Smooth muscle cell (in vitro differentiated cells): ENCODE data around the gene ALPK1. TPM values are rescaled to one million over a fixed set of nuclear protein-coding genes. Genes with fewer than 3 reads are reported as not detected.

Experiments used
- DNase-seq: peaks from one replicate; lab custom pipeline; 2025; ENCODE audit not compliant: unreplicated experiment; lab: John Stamatoyannopoulos, UW
- H2AFZ ChIP-seq: fragments of 200-600 bp; sonication (generic); 2 replicates; pipeline ENCODE4 v1.6.0; 2016; ENCODE audit warnings: antibody characterized with exemption, low read depth, mild to moderate bottlenecking
- H3F3A ChIP-seq: fragments of 200-600 bp; sonication (generic); 2 replicates; pipeline ENCODE4 v1.6.0; 2017; ENCODE audit warnings: antibody characterized with exemption, low read depth
- H3K27ac ChIP-seq: fragments of 200-600 bp; sonication (generic); 2 replicates; pipeline ENCODE4 v1.5.1; 2016; ENCODE audit warnings: low read depth, mild to moderate bottlenecking
- H3K27me3 ChIP-seq: fragments of 200-600 bp; sonication (generic); 2 replicates; pipeline ENCODE4 v1.6.1; 2016; ENCODE audit warnings: low read depth, mild to moderate bottlenecking
- H3K36me3 ChIP-seq: fragments of 200-600 bp; sonication (generic); 2 replicates; pipeline ENCODE4 v1.5.1; 2016; ENCODE audit warnings: low read depth
- H3K4me1 ChIP-seq: fragments of 200-600 bp; sonication (generic); 2 replicates; pipeline ENCODE4 v1.5.1; 2016; ENCODE audit warnings: low read depth
- H3K4me2 ChIP-seq: fragments of 200-600 bp; sonication (generic); 2 replicates; pipeline ENCODE4 v1.6.0; 2016; ENCODE audit warnings: mild to moderate bottlenecking
- H3K4me3 ChIP-seq: fragments of 200-600 bp; sonication (generic); 2 replicates; pipeline ENCODE4 v1.5.1; 2016; ENCODE audit warnings: mild to moderate bottlenecking
- H3K79me2 ChIP-seq: fragments of 200-600 bp; sonication (generic); 2 replicates; pipeline ENCODE4 v1.6.0; 2016; ENCODE audit warnings: low read depth, mild to moderate bottlenecking
- H3K9ac ChIP-seq: fragments of 200-600 bp; sonication (generic); 2 replicates; pipeline ENCODE4 v1.6.0; 2016; ENCODE audit warnings: low read depth
- H3K9me3 ChIP-seq: fragments of 200-600 bp; sonication (generic); replicated peaks from 2 replicates; pipeline ENCODE4 v1.5.1; 2016; ENCODE audit warnings: low read depth
- H4K20me1 ChIP-seq: fragments of 200-600 bp; sonication (generic); 2 replicates; pipeline ENCODE4 v1.6.0; 2016; ENCODE audit warnings: low read depth
- WGBS: methylation state at CpG from one replicate; pipeline ENCODE4 v1.1.7; 2016; ENCODE audit warnings: low lambda C conversion rate; 5-methylcytosine and 5-hydroxymethylcytosine counted together
- polyA plus RNA-seq: library from polyadenylated mRNA; unstranded; fragments of >200 nt; fragmentation: Nextera tagmentation; extraction: Ambion mirVana; gene quantifications from 2 replicates; pipeline ENCODE4 v1.2.1, GENCODE V29; 2016
- total RNA-seq: library from RNA; depleted of rRNA; stranded (reverse); fragments of >200 nt; gene quantifications from 2 replicates; pipeline ENCODE4 v1.2.3, GENCODE V29; 2014
- TF ChIP-seq, protein P1 (sequence below): fragments of 200-600 bp; sonication (generic); IDR thresholded peaks from 2 replicates; pipeline ENCODE4 v1.5.1; 2017; ENCODE audit warnings: borderline replicate concordance, mild to moderate bottlenecking, antibody characterized with exemption; ENCODE audit not compliant: insufficient read depth, poor library complexity, severe bottlenecking

The ALPK1 gene
- total and polyA plus RNA-seq, 2 experiments from 2014 or later = 3.9 to 4.4 TPM

DNA sequence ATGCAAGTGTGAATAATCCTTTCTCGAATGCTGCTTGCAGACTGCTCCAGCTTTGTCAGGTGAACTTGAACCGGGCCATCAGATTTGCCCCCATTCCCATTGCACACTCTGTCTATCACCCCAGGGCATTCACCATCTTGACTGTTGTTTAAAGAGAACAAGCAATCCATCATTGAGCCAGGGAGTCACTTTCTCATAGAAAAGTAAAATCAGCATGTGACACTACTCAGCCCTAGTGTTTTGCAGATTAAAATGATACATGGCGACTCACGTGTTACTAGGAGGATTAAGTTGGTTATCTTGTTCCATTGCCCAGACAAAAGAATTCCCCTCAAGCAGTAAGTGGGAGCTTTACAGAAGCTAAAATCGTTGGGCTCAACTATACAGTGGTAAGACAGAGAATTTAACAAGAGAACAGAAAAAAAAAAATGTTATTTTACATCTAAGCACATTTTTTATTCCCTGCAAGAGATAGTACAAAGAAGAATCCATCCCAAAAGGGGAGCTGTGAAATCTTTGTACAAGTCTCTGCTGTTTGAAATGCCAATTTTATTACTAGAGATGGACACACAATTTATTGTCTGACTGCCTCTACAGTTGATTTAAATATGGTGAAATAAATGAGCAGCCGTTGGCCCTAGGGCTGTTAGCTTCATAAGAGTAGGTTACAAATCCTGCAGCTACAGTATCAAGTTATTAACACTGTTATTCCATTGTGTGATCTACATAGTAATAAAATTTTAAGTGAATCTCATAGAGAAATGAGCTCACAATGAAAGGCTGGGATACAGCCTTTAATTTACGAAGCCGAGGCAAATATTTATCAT is 151.3 kb downstream of the ALPK1 start:
- DNase-seq = no peak

DNA sequence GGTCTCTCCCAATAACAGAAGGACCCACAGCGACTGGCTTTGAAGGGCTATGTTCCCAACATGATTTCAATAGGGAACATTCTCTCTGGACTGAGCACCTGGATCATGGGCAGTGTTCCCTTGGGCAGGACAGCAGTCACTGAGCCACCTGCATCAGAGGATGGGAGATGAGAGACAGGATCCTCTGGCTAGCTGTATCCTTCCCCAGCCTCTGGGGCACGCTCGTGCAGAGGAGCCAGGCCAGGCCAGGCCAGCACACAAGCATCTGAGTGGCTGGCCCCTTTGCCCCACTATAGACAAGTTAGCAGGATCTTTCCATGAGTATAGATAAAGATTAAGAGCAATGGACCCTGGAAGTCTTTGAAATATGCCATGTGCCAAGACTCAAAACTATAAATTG is 152.5 kb downstream of the ALPK1 start:
- no peak for DNase-seq
- WGBS = 90% methylated on average over 3 of the region's 3 CpGs

More for the DNA sequence above, 151.3 kb downstream of the ALPK1 start:
- TF ChIP-seq, protein P1, sequence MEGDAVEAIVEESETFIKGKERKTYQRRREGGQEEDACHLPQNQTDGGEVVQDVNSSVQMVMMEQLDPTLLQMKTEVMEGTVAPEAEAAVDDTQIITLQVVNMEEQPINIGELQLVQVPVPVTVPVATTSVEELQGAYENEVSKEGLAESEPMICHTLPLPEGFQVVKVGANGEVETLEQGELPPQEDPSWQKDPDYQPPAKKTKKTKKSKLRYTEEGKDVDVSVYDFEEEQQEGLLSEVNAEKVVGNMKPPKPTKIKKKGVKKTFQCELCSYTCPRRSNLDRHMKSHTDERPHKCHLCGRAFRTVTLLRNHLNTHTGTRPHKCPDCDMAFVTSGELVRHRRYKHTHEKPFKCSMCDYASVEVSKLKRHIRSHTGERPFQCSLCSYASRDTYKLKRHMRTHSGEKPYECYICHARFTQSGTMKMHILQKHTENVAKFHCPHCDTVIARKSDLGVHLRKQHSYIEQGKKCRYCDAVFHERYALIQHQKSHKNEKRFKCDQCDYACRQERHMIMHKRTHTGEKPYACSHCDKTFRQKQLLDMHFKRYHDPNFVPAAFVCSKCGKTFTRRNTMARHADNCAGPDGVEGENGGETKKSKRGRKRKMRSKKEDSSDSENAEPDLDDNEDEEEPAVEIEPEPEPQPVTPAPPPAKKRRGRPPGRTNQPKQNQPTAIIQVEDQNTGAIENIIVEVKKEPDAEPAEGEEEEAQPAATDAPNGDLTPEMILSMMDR = no peak
- 68% methylated on average over 8 of the region's 8 CpGs for whole genome bisulfite sequencing
- Histone ChIP-seq H3K9ac (no peak overlapping the region), H2AFZ (no peak overlapping the region), H3K27me3 (no peaks in the 10 kb centered on the region), H3K4me2 (no peak overlapping the region), H3K9me3 (no peaks in the 10 kb centered on the region), H3K27ac (no peak overlapping the region), H4K20me1 (no peaks in the 10 kb centered on the region), H3K79me2 (no peaks in the 10 kb centered on the region), H3F3A (no peaks in the 10 kb centered on the region), H3K36me3 (no peaks in the 10 kb centered on the region), H3K4me3 (no peak overlapping the region), H3K4me1 (peaks cover 17% of the 10 kb centered on the region)

DNA sequence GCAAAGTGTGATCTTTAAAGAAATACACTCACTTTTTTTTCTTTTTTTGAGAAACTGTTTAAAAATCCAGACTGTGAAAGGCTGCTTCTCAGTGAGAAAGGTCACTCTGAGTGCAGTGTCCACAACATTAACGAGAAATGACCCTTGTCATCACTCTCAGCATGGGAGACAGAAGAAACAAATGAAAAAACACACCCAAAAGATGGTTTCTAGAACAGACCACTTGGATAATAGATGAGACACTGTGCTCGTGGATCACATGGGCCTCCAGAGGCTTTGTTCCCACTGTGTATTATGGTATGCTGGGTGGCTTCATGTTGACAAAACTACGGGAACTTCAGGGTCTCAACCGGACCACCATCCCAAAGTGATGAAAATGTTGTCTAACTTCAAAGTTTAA is 153.9 kb downstream of the ALPK1 start:
- H4K20me1 ChIP-seq = no peaks in the 10 kb centered on the region
- no peak overlapping the region for H3K4me2 ChIP-seq
- no peaks in the 10 kb centered on the region for H3K79me2 ChIP-seq
- no peak overlapping the region for H3K9ac ChIP-seq
- H3K4me1 ChIP-seq = peaks cover 24% of the 10 kb centered on the region
- no peak overlapping the region for H3K4me3 ChIP-seq
- no peak for DNase-seq
- TF ChIP-seq, protein P1 = no peak
- H3F3A ChIP-seq = no peaks in the 10 kb centered on the region
- no peak overlapping the region for H2AFZ ChIP-seq
- 85% methylated on average over 4 of the region's 4 CpGs for WGBS
- no peaks in the 10 kb centered on the region for H3K9me3 ChIP-seq
- no peaks in the 10 kb centered on the region for H3K36me3 ChIP-seq
- no peak overlapping the region for H3K27ac ChIP-seq
- H3K27me3 ChIP-seq = no peaks in the 10 kb centered on the region

More for the DNA sequence above, 152.5 kb downstream of the ALPK1 start:
- Histone ChIP-seq H3K36me3 (no peaks in the 10 kb centered on the region), H3F3A (no peaks in the 10 kb centered on the region), H3K27me3 (no peaks in the 10 kb centered on the region), H3K4me1 (peaks cover 24% of the 10 kb centered on the region), H2AFZ (no peak overlapping the region), H3K9ac (no peak overlapping the region), H3K27ac (no peak overlapping the region), H3K9me3 (no peaks in the 10 kb centered on the region), H3K79me2 (no peaks in the 10 kb centered on the region), H4K20me1 (no peaks in the 10 kb centered on the region), H3K4me2 (no peak overlapping the region), H3K4me3 (no peak overlapping the region)
- TF ChIP-seq, protein P1 = no peak

DNA sequence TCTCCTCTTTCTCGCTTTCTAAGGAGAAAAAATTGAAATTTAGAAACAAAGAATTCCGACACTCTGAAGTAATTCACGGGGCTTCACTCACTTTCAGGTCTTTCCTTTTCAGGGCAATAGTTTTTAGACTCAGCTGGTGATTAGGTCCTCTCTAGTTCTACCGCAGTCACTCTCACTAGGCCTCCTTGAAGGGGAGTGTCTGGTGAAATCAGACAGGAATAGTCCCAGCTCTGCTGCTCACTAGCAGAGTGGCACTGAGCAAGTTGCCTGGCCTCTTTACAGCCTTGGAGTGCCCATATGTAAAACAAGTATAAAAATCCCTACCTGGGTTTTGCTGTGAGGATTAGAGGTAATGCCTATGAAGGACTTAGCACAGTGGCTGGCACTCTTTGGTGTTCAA is 154.7 kb downstream of the ALPK1 start:
- TF ChIP-seq, protein P1 = no peak

More for the DNA sequence above, 154.7 kb downstream of the ALPK1 start:
- Histone ChIP-seq H3K4me1 (peaks cover 24% of the 10 kb centered on the region), H3K36me3 (no peaks in the 10 kb centered on the region), H4K20me1 (no peaks in the 10 kb centered on the region), H2AFZ (no peak overlapping the region), H3K9me3 (no peaks in the 10 kb centered on the region), H3K9ac (no peak overlapping the region), H3F3A (no peaks in the 10 kb centered on the region), H3K79me2 (no peaks in the 10 kb centered on the region), H3K27ac (no peak overlapping the region), H3K4me2 (no peak overlapping the region), H3K27me3 (no peaks in the 10 kb centered on the region), H3K4me3 (no peak overlapping the region)
- DNase-seq = no peak
- 77% methylated on average over 4 of the region's 4 CpGs for WGBS
